UCSD-AML1 (cell line): ENCODE results near the gene ADCY7.
A peak's percentile ranks its signal among the peaks of the same experiment; 100 is the strongest.

Experiments
- DNase-seq: peaks from one replicate; lab custom pipeline; 2025; ENCODE audit not compliant: unreplicated experiment; lab: John Stamatoyannopoulos, UW

ADCY7 gene

DNA sequence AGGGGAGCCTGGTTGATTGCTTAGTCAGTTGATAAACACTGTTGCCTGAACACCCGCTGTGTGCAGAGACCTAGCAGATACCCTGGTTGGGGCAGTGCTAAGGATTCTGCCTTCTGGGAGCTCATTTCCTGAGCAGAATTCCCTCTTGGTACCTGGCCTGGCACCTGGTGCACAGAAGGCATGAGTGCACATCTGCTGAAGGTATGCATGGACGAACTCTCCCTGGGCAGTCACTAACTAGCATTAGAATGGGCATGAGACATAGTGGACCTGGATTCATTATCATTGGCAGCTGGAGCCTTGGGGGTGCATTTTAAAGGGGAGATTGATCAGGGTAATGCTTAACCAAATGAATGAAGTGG, 13.1 kb downstream of the ADCY7 start:
- no peak for DNase-seq

GRCh38 chr16:50280932-50281331, 14.6 kb downstream of the ADCY7 start:
- no peak for DNase-seq

- DNase-seq: no peak
Measured at GRCh38 chr16:50281391-50282009, 15.1 kb downstream of the ADCY7 start.

DNA sequence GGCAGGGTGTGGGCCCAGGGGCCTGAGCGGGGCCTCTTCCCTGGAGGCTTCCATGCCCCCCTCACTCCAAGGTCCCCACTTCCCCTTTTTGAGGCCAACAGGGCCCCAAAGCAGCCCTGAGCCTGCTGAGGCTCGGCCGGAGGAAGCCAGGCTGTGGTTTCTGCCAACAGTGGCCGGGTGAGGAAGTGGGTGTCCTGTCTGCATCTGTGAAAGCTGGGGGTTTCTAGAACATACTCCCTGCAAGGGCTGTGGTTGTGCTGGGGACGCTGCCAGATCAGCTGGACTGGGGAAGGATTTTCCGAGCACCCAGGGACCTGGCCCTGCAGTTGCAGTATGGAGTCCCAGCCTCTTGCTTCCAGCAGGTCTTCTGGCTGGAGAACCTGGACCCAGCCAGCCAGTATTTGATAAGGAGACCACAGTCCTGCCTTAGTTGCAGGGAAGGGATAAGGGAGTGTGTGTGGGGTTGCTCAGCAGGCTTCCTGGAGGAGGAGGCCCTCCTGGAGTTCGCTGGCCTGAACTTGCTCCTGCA, 15.7 kb downstream of the ADCY7 start:
- DNase-seq: peak; percentile 94

GRCh38 chr16:50282955-50283631, 16.7 kb downstream of the ADCY7 start:
- no peak for DNase-seq

GRCh38 chr16:50284131-50284911, 18.0 kb downstream of the ADCY7 start:
- peak; percentile 26 for DNase-seq

GRCh38 chr16:50285406-50286003, 19.2 kb downstream of the ADCY7 start:
- no peak for DNase-seq

DNA sequence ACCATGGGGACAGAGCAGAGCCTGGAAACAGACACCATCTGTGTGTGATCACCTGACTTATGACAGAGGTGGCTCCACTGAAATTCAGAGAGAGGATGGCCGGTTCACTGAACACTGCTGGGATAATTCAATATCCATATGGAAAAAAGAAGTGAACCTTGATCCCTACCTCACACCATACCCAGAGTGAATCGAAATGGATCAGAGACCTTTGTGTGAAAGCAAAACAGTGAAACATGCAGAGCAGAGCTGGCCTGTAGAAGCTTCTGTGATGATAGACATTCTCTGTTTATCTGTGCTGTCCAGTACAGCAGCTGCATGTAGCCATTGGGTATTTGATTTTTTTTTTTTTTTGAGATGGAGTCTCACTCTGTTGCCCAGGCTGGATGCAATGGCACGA, 20.3 kb downstream of the ADCY7 start:
- DNase-seq: no peak

DNA sequence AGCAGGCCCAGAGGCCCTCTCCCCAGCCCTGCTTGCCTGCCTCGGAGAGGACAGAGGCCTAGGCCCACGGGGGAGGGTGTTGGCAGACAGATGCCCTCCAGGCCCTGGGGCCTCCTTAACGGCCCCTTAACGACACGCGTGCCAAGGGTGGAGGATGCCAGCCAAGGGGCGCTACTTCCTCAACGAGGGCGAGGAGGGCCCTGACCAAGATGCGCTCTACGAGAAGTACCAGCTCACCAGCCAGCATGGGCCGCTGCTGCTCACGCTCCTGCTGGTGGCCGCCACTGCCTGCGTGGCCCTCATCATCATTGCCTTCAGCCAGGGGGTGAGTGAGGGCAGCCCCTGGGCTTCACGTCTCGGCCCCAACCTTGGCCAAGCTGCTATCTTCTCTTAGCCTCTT, 21.7 kb downstream of the ADCY7 start:
- DNase-seq: no peak

- no peak for DNase-seq
Measured at GRCh38 chr16:50288920-50289319, 22.6 kb downstream of the ADCY7 start.

DNA sequence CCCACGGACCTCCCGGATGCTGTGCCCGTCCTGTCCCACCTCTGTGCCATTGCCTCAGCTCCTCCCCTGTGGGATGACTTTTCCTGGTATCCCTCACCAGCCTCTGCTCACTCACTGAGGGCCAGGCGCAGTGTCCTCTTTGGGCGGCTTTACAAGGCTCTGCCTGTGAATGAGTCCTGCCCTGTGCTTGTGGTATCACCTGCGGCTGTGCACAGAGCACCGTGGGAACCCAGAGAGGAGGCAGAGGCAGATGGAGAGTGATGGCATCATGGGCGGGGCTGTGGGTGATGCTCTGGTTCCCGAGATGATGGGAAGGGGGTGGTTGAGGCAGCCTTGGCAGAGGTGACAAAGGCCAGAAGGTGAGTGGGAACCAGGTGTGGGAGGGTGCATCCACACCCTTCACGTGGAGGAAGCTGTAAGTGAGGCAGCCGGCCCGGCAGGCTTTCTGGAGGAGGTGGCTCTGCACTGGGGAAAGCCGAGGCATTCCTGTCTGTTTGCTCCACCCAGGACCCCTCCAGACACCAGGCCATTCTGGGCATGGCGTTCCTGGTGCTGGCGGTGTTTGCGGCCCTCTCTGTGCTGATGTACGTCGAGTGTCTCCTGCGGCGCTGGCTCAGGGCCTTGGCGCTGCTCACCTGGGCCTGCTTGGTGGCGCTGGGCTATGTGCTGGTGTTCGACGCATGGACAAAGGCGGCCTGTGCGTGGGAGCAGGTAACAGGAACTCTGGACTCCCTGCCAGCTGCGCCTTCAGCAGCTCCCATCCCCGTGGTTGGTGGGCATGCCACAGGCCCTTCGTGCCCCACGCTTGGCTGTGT, 23.8 kb downstream of the ADCY7 start:
- no peak for DNase-seq

GRCh38 chr16:50290856-50291255, 24.5 kb downstream of the ADCY7 start:
- DNase-seq: no peak

DNA sequence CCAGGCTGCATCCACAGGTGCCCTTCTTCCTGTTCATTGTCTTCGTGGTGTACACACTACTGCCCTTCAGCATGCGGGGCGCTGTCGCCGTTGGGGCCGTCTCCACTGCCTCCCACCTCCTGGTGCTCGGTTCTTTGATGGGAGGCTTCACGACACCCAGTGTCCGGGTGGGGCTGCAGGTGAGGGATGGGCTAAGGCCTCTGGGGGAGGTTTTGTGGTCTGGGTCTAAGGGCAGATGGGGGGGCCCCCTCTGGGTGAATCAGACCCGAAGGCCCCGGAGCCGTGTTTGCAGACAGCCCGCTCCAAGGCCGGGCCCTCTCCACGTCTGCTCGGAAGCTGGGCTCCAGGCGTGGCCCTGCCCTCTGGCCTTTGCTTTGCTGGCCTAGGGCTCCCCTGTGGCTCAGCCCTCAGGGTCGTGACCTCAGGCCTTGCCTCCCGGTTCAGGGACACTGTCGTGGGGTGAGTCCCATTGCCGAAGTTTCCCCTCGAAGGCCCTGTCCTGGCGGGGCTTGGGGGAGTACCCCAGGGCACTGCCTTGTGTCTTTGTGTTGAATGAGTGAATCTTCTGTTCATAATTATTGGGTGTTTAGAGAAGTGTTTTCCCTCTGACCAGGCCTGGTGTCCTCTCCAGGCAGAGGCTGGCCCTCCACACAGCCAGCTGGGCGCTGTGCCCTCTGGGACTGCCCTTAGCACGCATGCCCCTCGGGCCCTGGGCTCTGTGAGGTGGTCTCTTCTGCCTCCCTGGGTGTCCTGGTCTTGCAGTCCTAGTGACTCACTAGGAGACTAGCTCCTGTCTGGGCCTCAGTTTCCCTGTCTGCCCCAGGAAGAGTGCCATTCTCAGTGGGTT, 25.6 kb downstream of the ADCY7 start:
- no peak for DNase-seq

- DNase-seq: no peak
Measured at GRCh38 chr16:50292566-50292948, 26.2 kb downstream of the ADCY7 start.

DNA sequence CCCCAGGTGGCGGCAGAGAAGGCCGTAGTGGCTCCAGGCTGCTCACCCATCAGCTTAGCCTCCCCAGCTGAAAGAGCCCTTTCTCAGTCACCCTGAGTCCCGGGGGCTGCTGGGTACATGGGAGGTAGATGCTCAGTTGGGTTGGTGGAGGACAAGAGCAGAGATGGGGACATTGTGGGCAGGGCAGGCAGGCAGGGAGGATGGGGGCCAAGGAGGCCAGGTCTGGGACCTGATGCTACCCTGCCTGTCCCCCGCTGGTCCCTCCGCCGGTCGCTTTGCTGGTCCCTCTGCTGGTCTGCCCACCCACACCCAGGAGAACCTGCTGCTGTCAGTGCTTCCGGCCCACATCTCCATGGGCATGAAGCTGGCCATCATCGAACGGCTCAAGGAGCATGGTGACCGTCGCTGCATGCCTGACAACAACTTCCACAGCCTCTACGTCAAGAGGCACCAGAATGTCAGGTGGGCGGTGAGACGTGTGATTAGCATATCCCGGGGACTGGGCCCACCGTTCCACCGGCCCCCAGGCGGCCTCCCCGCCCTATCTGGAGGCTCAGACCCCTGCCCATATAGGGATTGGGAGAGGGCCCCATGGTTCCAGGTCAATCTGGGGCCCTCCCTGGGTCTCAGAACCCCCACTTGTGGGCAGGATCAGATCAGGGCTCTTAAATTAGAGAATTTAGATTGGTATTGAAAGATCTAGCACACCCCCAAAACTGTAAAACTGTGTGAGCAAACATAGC, 26.9 kb downstream of the ADCY7 start:
- DNase-seq: no peak

DNA sequence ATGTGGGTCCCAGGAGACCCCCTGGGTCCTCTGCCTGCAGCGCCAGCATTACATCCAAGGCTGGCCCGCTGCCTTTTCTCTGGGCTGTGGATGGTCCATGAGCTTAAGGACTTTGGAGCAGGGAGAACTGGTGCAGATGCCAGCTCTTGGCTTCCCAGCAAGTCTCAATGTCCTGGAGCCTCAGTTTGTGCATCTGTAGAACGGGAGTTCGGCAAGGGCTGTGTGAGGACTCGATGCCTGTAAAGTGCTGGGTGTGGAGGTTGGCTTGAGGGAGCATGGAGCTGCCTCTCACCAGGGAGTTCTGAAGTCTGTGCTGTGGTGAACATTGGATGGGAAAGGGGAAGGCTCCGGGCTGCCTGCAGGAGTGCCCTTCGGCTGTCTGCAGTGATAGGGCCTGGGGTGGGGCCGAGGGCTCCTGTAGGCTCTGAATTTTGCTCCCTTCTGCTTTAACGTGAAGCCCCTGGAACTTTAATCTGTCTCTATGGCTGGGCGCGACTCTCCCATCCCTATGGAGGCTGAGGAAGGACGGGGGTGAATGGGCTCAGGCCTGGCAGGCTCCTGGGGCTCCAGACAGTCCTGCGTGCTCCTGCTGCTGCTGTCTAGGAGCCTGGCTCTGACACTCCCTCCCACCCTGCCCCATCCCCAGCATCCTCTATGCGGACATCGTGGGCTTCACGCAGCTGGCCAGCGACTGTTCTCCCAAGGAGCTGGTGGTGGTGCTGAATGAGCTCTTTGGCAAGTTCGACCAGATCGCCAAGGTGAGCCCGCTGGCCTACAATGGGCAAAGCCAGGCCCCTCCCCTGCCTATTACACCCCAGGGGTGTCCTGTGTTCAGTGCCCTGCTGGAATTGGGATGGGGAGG, 27.9 kb downstream of the ADCY7 start:
- no peak for DNase-seq

GRCh38 chr16:50294955-50295354, 28.6 kb downstream of the ADCY7 start:
- DNase-seq: no peak

- DNase-seq: no peak
Measured at GRCh38 chr16:50295541-50296132, 29.3 kb downstream of the ADCY7 start.
